ENCODE results near the gene CYP26B1.

CYP26B1 gene

GRCh38 chr2:72109904-72110303 is 37.8 kb downstream of the CYP26B1 start:
- no peak for TF ChIP-seq PATZ1 (CRISPR knock-in tag; IDR thresholded peaks at IDR 0.05; ENCODE audit: borderline replicate concordance)
- no peak for TF ChIP-seq TSHZ2 (CRISPR knock-in tag; IDR thresholded peaks at IDR 0.05)
- TF ChIP-seq ARNTL (CRISPR knock-in tag; IDR thresholded peaks at IDR 0.05; ENCODE audit: borderline replicate concordance, low read depth): no peak
- TF ChIP-seq ZFP30 (CRISPR knock-in tag; IDR thresholded peaks at IDR 0.05): no peak
- no peak for TF ChIP-seq BACH2 (CRISPR knock-in tag; IDR thresholded peaks at IDR 0.05; ENCODE audit: borderline replicate concordance)
- no peak for TF ChIP-seq CSDC2 (CRISPR knock-in tag; IDR thresholded peaks at IDR 0.05)
- TF ChIP-seq CREB5 (CRISPR knock-in tag; IDR thresholded peaks at IDR 0.05; ENCODE audit: low read depth): no peak
- TF ChIP-seq TOX (CRISPR knock-in tag; IDR thresholded peaks at IDR 0.05; ENCODE audit: borderline replicate concordance): no peak
- TF ChIP-seq ZC3H10 (CRISPR knock-in tag; IDR thresholded peaks at IDR 0.05): no peak
- no peak for TF ChIP-seq ISL1 (CRISPR knock-in tag; IDR thresholded peaks at IDR 0.05)
- TF ChIP-seq ZFP3 (CRISPR knock-in tag; IDR thresholded peaks at IDR 0.05): no peak
- no peak for TF ChIP-seq GLIS3 (CRISPR knock-in tag; IDR thresholded peaks at IDR 0.05)
- TF ChIP-seq SNAI2 (CRISPR knock-in tag; IDR thresholded peaks at IDR 0.05): no peak
- TF ChIP-seq OSR1 (CRISPR knock-in tag; IDR thresholded peaks at IDR 0.05): no peak
- no peak for TF ChIP-seq POU6F1 (CRISPR knock-in tag; IDR thresholded peaks at IDR 0.05; ENCODE audit: borderline replicate concordance, low read depth)
- TF ChIP-seq ZNF565 (CRISPR knock-in tag; conservative IDR thresholded peaks at IDR 0.05; ENCODE audit: low read depth): no peak
- no peak for ATAC-seq

- TF ChIP-seq GLIS3 (CRISPR knock-in tag; IDR thresholded peaks at IDR 0.05): no peak
- no peak for ATAC-seq
These were observed 38.4 kb downstream of the CYP26B1 start for GRCh38 chr2:72109291-72109690.

GRCh38 chr2:72108121-72108520 is 39.5 kb downstream of the CYP26B1 start:
- TF ChIP-seq TCF4 (CRISPR knock-in tag; IDR thresholded peaks at IDR 0.05; ENCODE audit: borderline replicate concordance) (no peak), PPARA (CRISPR knock-in tag; IDR thresholded peaks at IDR 0.05; ENCODE audit: borderline replicate concordance) (no peak), POU6F1 (CRISPR knock-in tag; IDR thresholded peaks at IDR 0.05; ENCODE audit: borderline replicate concordance, low read depth) (no peak), ZNF565 (CRISPR knock-in tag; conservative IDR thresholded peaks at IDR 0.05; ENCODE audit: low read depth) (no peak), ZNF70 (CRISPR knock-in tag; IDR thresholded peaks at IDR 0.05) (no peak), CREB5 (CRISPR knock-in tag; IDR thresholded peaks at IDR 0.05; ENCODE audit: low read depth) (no peak)
- no peak for ATAC-seq
